ENCODE measurements around the gene EPB41L5.
"Not testable (repeated sequence)": the region's sequence is repeated elsewhere in the genome, so short reads cannot be mapped to it uniquely, and the experiment has no call there.

Gene EPB41L5

GRCh38 chr2:120014226-120014980, 1.5 kb downstream of the EPB41L5 start:
- no peak for TF ChIP-seq CTCF (IDR thresholded peaks at IDR 0.05; ENCODE audit: unreplicated experiment in 3 of 3)
- Mint-ChIP-seq H3K4me3 (peak overlapping the region; percentile 80 to 94 (median 93)), H3K27me3 (ENCODE audit: low read depth) (peaks cover 4% of the 10 kb centered on the region), H3K27ac (peak overlapping the region; percentile 66 to 95 (median 77)), H3K4me1 (peaks cover 29% of the 10 kb centered on the region), H3K36me3 (ENCODE audit: low read depth) (peaks cover 27% of the 10 kb centered on the region), H3K9me3 (peaks cover 2% of the 10 kb centered on the region)

- H3K27me3 Mint-ChIP-seq (ENCODE audit: low read depth) = no peaks in the 10 kb centered on the region
- H3K4me3 Mint-ChIP-seq = peak overlapping the region; percentile 6 to 61 (median 55)
- peaks cover 46% of the 10 kb centered on the region for H3K36me3 Mint-ChIP-seq (ENCODE audit: low read depth)
Observed at GRCh38 chr2:120016800-120017199, 3.9 kb downstream of the EPB41L5 start.

GRCh38 chr2:120017201-120017600, 4.3 kb downstream of the EPB41L5 start:
- peaks cover 50% of the 10 kb centered on the region for H3K36me3 Mint-ChIP-seq (ENCODE audit: low read depth)
- H3K27ac Mint-ChIP-seq = peak overlapping the region in 1 of 3 experiments; percentile 48
- peak overlapping the region; percentile 9 to 13 (median 10) for H3K4me3 Mint-ChIP-seq
- H3K4me1 Mint-ChIP-seq = peaks cover 27% of the 10 kb centered on the region
- no peaks in the 10 kb centered on the region for H3K27me3 Mint-ChIP-seq (ENCODE audit: low read depth)
- H3K9me3 Mint-ChIP-seq = peaks cover 8% of the 10 kb centered on the region
- no peak for TF ChIP-seq CTCF (IDR thresholded peaks at IDR 0.05; ENCODE audit: unreplicated experiment in 3 of 3)

More at GRCh38 chr2:120016800-120017199, 3.9 kb downstream of the EPB41L5 start:
- Mint-ChIP-seq H3K4me1 (peaks cover 29% of the 10 kb centered on the region), H3K27ac (peak overlapping the region in 1 of 3 experiments; percentile 48), H3K9me3 (peaks cover 7% of the 10 kb centered on the region)
- TF ChIP-seq CTCF (IDR thresholded peaks at IDR 0.05; ENCODE audit: unreplicated experiment in 3 of 3) = no peak

GRCh38 chr2:120018549-120018948, 5.7 kb downstream of the EPB41L5 start:
- Mint-ChIP-seq H3K27ac (no peak overlapping the region), H3K36me3 (ENCODE audit: low read depth) (peaks cover 64% of the 10 kb centered on the region), H3K4me3 (no peak overlapping the region), H3K27me3 (ENCODE audit: low read depth) (no peaks in the 10 kb centered on the region), H3K9me3 (peaks cover 20% of the 10 kb centered on the region), H3K4me1 (peaks cover 22% of the 10 kb centered on the region)
- no peak for TF ChIP-seq CTCF (IDR thresholded peaks at IDR 0.05; ENCODE audit: unreplicated experiment in 3 of 3)

- Mint-ChIP-seq H3K27me3 (ENCODE audit: low read depth) (no peaks in the 10 kb centered on the region), H3K4me3 (no peak overlapping the region), H3K36me3 (ENCODE audit: low read depth) (peaks cover 73% of the 10 kb centered on the region), H3K4me1 (peaks cover 10% of the 10 kb centered on the region), H3K9me3 (peaks cover 36% of the 10 kb centered on the region), H3K27ac (peak overlapping the region in 1 of 3 experiments; percentile 38)
- TF ChIP-seq CTCF (IDR thresholded peaks at IDR 0.05; ENCODE audit: unreplicated experiment in 3 of 3) = no peak
Observed at GRCh38 chr2:120020554-120020953, 7.7 kb downstream of the EPB41L5 start.

GRCh38 chr2:120022505-120022904, 9.6 kb downstream of the EPB41L5 start:
- not testable (repeated sequence) for H3K4me3 Mint-ChIP-seq; H3K27ac Mint-ChIP-seq; H3K4me1 Mint-ChIP-seq; H3K27me3 Mint-ChIP-seq (ENCODE audit: low read depth)
- Mint-ChIP-seq H3K9me3 (peaks cover 46% of the 10 kb centered on the region), H3K36me3 (ENCODE audit: low read depth) (peaks cover 83% of the 10 kb centered on the region)
